Neural progenitor cell (in vitro differentiated cells): Measurements from ENCODE around the gene MACIR. TPM values are rescaled to one million over a fixed set of nuclear protein-coding genes. Genes with fewer than 3 reads are reported as not detected.

Source experiments
- DNase-seq: peaks from one replicate; pipeline ENCODE4 v3.0.0-alpha.2; 2016; ENCODE audit warnings: low spot score
- H2AFZ ChIP-seq: fragments of 200-600 bp; sonication (generic); replicated peaks from 2 replicates; pipeline ENCODE4 v1.6.1; 2016; ENCODE audit warnings: antibody characterized with exemption
- H3F3A ChIP-seq: fragments of 200-600 bp; sonication (generic); 2 replicates; pipeline ENCODE4 v1.6.1; 2016; ENCODE audit warnings: antibody characterized with exemption, low read depth
- H3K27ac ChIP-seq: fragments of 200-600 bp; sonication (generic); 2 replicates; pipeline ENCODE4 v1.5.1; 2016; ENCODE audit warnings: mild to moderate bottlenecking
- H3K27me3 ChIP-seq: fragments of 200-600 bp; sonication (generic); 2 replicates; pipeline ENCODE4 v1.6.1; 2016; ENCODE audit warnings: mild to moderate bottlenecking, moderate library complexity
- H3K36me3 ChIP-seq: fragments of 200-600 bp; sonication (generic); 2 replicates; pipeline ENCODE4 v1.5.1; 2016
- H3K4me1 ChIP-seq: fragments of 200-600 bp; sonication (generic); 2 replicates; pipeline ENCODE4 v1.6.1; 2016; ENCODE audit warnings: mixed run types
- H3K4me2 ChIP-seq: fragments of 200-600 bp; sonication (generic); 2 replicates; pipeline ENCODE4 v1.6.1; 2016
- H3K4me3 ChIP-seq: fragments of 200-600 bp; sonication (generic); 2 replicates; pipeline ENCODE4 v1.5.1; 2016
- H3K79me2 ChIP-seq: fragments of 200-600 bp; sonication (generic); 2 replicates; pipeline ENCODE4 v1.6.1; 2016; ENCODE audit warnings: low read depth
- H3K9ac ChIP-seq: fragments of 200-600 bp; sonication (generic); 2 replicates; pipeline ENCODE4 v1.6.1; 2016
- H3K9me3 ChIP-seq: fragments of 200-600 bp; sonication (generic); 2 replicates; pipeline ENCODE4 v1.5.1; 2016; ENCODE audit warnings: low read depth
- H4K20me1 ChIP-seq: fragments of 200-600 bp; sonication (generic); 2 replicates; pipeline ENCODE4 v1.6.1; 2016; ENCODE audit warnings: low read depth
- H3K27ac Mint-ChIP-seq: 3 replicates; pipeline ENCODE4 v1.8.0; 2021; ENCODE audit warnings: mixed read lengths
- H3K27me3 Mint-ChIP-seq: 2 replicates; pipeline ENCODE4 v1.8.0; 2022; ENCODE audit warnings: low read depth, mild to moderate bottlenecking, inconsistent platforms, moderate library complexity, mixed read lengths; ENCODE audit not compliant: insufficient read depth
- H3K36me3 Mint-ChIP-seq: 3 replicates; pipeline ENCODE4 v1.8.0; 2021; ENCODE audit warnings: mixed read lengths
- H3K4me1 Mint-ChIP-seq: 3 replicates; pipeline ENCODE4 v1.8.0; 2021; ENCODE audit warnings: mixed read lengths
- H3K4me3 Mint-ChIP-seq: 3 replicates; pipeline ENCODE4 v1.8.0; 2021; ENCODE audit warnings: mild to moderate bottlenecking, moderate library complexity, mixed read lengths
- H3K9me3 Mint-ChIP-seq: 3 replicates; pipeline ENCODE4 v1.8.0; 2020; ENCODE audit warnings: mixed read lengths
- EZH2 ChIP-seq: fragments of 200-600 bp; sonication (generic); IDR thresholded peaks from 2 replicates; pipeline ENCODE4 v1.6.1; 2017; ENCODE audit warnings: antibody characterized with exemption, mild to moderate bottlenecking, moderate library complexity
- EZH2phosphoT487 ChIP-seq: fragments of 200-600 bp; sonication (generic); IDR thresholded peaks from 2 replicates; pipeline ENCODE4 v1.6.1; 2017; ENCODE audit warnings: antibody characterized with exemption
- total RNA-seq: library from RNA; depleted of rRNA; stranded (reverse); fragments of >200 nt; gene quantifications from 2 replicates; pipeline ENCODE4 v1.2.3, GENCODE V29; 2015; ENCODE audit warnings: low replicate concordance
- TF ChIP-seq, protein P1 (sequence below): fragments of 200-600 bp; sonication (generic); IDR thresholded peaks from 2 replicates; pipeline ENCODE4 v1.5.1; 2017; ENCODE audit warnings: antibody characterized with exemption, mild to moderate bottlenecking

Gene MACIR
- total RNA-seq, 1 donor from 2014 or later = 26.3 TPM

DNA sequence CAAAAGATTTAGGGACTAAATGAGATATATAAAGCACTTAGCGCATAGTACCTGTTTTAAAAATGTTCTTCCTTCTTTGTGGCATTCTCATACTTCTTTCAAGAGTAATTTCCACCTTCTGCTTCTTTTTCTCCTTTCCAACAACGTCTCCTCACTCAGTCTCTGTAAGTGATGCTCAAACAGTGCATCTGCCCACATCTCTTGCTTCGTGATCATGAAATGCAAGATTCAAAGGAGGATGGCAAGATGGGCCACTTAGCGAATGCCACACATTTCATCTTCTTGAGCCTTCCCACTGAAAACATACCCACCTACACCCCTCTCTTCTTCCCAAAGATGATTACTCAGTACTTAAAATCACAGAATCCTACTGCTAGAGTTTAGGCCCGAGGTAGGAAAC lies 36.9 kb downstream of the MACIR start:
- Histone ChIP-seq H3K27me3 (no peaks in the 10 kb centered on the region), H3K27ac (no peak overlapping the region), H3K4me2 (no peak overlapping the region), H4K20me1 (no peaks in the 10 kb centered on the region), H3F3A (no peaks in the 10 kb centered on the region), H3K36me3 (no peaks in the 10 kb centered on the region), H2AFZ (no peak overlapping the region), H3K4me1 (peaks cover 26% of the 10 kb centered on the region), H3K9me3 (no peaks in the 10 kb centered on the region), H3K4me3 (no peak overlapping the region), H3K79me2 (no peaks in the 10 kb centered on the region), H3K9ac (no peak overlapping the region)
- no peak for DNase-seq
- no peaks in the 10 kb centered on the region for H3K27me3 Mint-ChIP-seq
- H3K27ac Mint-ChIP-seq = no peak overlapping the region
- TF ChIP-seq EZH2phosphoT487 (no peak), EZH2 (no peak)
- TF ChIP-seq, protein P1, sequence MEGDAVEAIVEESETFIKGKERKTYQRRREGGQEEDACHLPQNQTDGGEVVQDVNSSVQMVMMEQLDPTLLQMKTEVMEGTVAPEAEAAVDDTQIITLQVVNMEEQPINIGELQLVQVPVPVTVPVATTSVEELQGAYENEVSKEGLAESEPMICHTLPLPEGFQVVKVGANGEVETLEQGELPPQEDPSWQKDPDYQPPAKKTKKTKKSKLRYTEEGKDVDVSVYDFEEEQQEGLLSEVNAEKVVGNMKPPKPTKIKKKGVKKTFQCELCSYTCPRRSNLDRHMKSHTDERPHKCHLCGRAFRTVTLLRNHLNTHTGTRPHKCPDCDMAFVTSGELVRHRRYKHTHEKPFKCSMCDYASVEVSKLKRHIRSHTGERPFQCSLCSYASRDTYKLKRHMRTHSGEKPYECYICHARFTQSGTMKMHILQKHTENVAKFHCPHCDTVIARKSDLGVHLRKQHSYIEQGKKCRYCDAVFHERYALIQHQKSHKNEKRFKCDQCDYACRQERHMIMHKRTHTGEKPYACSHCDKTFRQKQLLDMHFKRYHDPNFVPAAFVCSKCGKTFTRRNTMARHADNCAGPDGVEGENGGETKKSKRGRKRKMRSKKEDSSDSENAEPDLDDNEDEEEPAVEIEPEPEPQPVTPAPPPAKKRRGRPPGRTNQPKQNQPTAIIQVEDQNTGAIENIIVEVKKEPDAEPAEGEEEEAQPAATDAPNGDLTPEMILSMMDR = no peak
- H3K9me3 Mint-ChIP-seq = no peaks in the 10 kb centered on the region
- H3K36me3 Mint-ChIP-seq = no peaks in the 10 kb centered on the region
- H3K4me1 Mint-ChIP-seq = peaks cover 30% of the 10 kb centered on the region
- no peak overlapping the region for H3K4me3 Mint-ChIP-seq

GRCh38 chr5:103295871-103296270 lies 37.3 kb downstream of the MACIR start:
- Histone ChIP-seq H3F3A (no peaks in the 10 kb centered on the region), H2AFZ (no peak overlapping the region), H3K27ac (no peak overlapping the region), H3K27me3 (no peaks in the 10 kb centered on the region), H3K4me2 (no peak overlapping the region), H3K79me2 (no peaks in the 10 kb centered on the region), H3K36me3 (no peaks in the 10 kb centered on the region), H3K9ac (no peak overlapping the region), H4K20me1 (no peaks in the 10 kb centered on the region), H3K4me3 (no peak overlapping the region), H3K4me1 (peaks cover 26% of the 10 kb centered on the region), H3K9me3 (no peaks in the 10 kb centered on the region)
- DNase-seq = no peak
- Mint-ChIP-seq H3K4me3 (no peak overlapping the region), H3K27me3 (no peaks in the 10 kb centered on the region), H3K4me1 (peaks cover 26% of the 10 kb centered on the region), H3K9me3 (no peaks in the 10 kb centered on the region), H3K27ac (no peak overlapping the region), H3K36me3 (no peaks in the 10 kb centered on the region)
- TF ChIP-seq, protein P1 = no peak
- TF ChIP-seq EZH2 (no peak), EZH2phosphoT487 (no peak)

DNA sequence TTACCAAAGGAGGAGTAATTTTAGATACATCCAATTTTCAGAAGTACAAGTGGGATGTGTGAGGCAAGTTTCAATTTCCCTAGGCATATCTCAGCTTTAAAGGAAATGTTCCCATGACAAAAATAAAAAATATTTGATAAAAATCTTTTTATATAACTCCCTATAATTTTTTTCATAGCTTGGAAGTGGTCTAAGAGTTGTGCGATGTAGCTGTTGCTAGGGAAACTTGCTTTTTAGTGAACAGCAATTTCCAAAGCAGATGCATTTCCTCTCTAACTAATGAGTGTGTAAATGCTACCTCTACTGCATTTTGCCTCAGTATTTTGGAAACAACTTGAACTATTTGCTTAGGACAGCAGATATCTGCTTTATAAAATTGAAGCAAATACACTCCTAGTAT lies 39.6 kb downstream of the MACIR start:
- H3K36me3 Mint-ChIP-seq = no peaks in the 10 kb centered on the region
- Histone ChIP-seq H3K9me3 (no peaks in the 10 kb centered on the region), H3K27ac (no peak overlapping the region), H3K4me1 (peaks cover 26% of the 10 kb centered on the region), H4K20me1 (no peaks in the 10 kb centered on the region), H3K27me3 (no peaks in the 10 kb centered on the region), H3F3A (no peaks in the 10 kb centered on the region), H2AFZ (peak overlapping the region; percentile 88), H3K36me3 (no peaks in the 10 kb centered on the region), H3K4me3 (peak overlapping the region; percentile 13), H3K79me2 (no peaks in the 10 kb centered on the region), H3K4me2 (peak overlapping the region; percentile 55), H3K9ac (no peak overlapping the region)
- no peak overlapping the region for H3K4me3 Mint-ChIP-seq
- H3K27me3 Mint-ChIP-seq = no peaks in the 10 kb centered on the region
- no peak for TF ChIP-seq EZH2phosphoT487
- TF ChIP-seq, protein P1 = no peak
- no peak for TF ChIP-seq EZH2
- H3K4me1 Mint-ChIP-seq = peaks cover 20% of the 10 kb centered on the region
- no peaks in the 10 kb centered on the region for H3K9me3 Mint-ChIP-seq
- H3K27ac Mint-ChIP-seq = no peak overlapping the region
- no peak for DNase-seq
